Adrenal gland (tissue), 12 donors: ENCODE data around the gene HIPK1. TPM values are rescaled to one million over a fixed set of nuclear protein-coding genes. Genes with fewer than 3 reads are reported as not detected.

Source experiments
- DNase-seq, 7 donors: peaks; one replicate each; pipeline ENCODE4 v3.0.0-alpha.2; 2019 to 2020
- H3K27ac ChIP-seq, 5 donors: fragments of 200-600 bp; sonication (generic) in 4 of 5; 1 replicate in 3 of 5; 2 replicates in 2 of 5; pipeline versions ENCODE4 v1.5.1 to v1.8.0; 2016 to 2020; ENCODE audit warnings: mild to moderate bottlenecking in 1 of 5
- H3K27me3 ChIP-seq: fragments of 200-600 bp; 2 replicates; pipeline ENCODE4 v1.8.0; 2021
- H3K36me3 ChIP-seq, 2 donors: fragments of 200-600 bp; replicated peaks in 1 of 2; 1 replicate in 1 of 2; 2 replicates in 1 of 2; pipeline versions ENCODE4 v1.5.1 to v1.8.0; 2018 to 2022
- H3K4me1 ChIP-seq, 2 donors: fragments of 200-600 bp; replicated peaks in 1 of 2; 1 replicate in 1 of 2; 2 replicates in 1 of 2; pipeline versions ENCODE4 v1.5.1 to v1.8.0; 2018 to 2021
- H3K4me3 ChIP-seq, 4 donors: fragments of 200-600 bp; sonication (generic) in 3 of 4; one replicate each; pipeline ENCODE4 v1.5.1; 2016 to 2018
- H3K9me3 ChIP-seq, 3 donors: fragments of 200-600 bp; sonication (generic) in 1 of 3; replicated peaks in 1 of 3; 1 replicate in 2 of 3; 2 replicates in 1 of 3; pipeline versions ENCODE4 v1.5.1 to v1.8.0; 2016 to 2021
- POLR2A ChIP-seq, 2 donors: fragments of 450-650 bp; IDR thresholded peaks; one replicate each; pipeline ENCODE4 v1.6.1; 2017; ENCODE audit warnings: antibody characterized with exemption in 2 of 2, mild to moderate bottlenecking in 2 of 2, moderate library complexity in 1 of 2
- WGBS, 4 donors: extraction: QIAGEN DNeasy Blood & Tissue Kit in 2 of 4; methylation state at CpG; one replicate each; pipeline versions ENCODE4 v1.1.5 to v1.1.7; 2013 to 2017; 5-methylcytosine and 5-hydroxymethylcytosine counted together
- intact Hi-C, 2 donors: fragments of 100-400 bp; cut with DNase I; formaldehyde crosslinking; loops; one replicate each; pipeline versions ENCODE4 v1.14.1 to v1.15.0; 2022 to 2023
- polyA plus RNA-seq, 3 donors: library from polyadenylated mRNA; stranded (reverse); fragments of 200-250 nt in 2 of 3; fragments of 350-450 nt in 1 of 3; fragmentation: Illumina TruSeq in 1 of 3; extraction: RNeasy Lipid Tissue Mini Kit (QIAGEN cat#74804) in 1 of 3; gene quantifications; one replicate each; pipeline ENCODE4 v1.2.3, GENCODE V29; 2013 to 2014
- total RNA-seq, 9 donors: library from RNA; depleted of rRNA in 4 of 9; stranded (reverse); fragments of >200 nt in 4 of 9; fragments of 120-200 nt in 1 of 9; fragmentation: NEBNext Ultra II Directional in 1 of 9; extraction: Animal tissue kit (Norgen Biotek cat#: 25700) in 1 of 9; gene quantifications; one replicate each; pipeline versions ENCODE4 v1.1.0 to v1.2.4, GENCODE V29; 2013 to 2023
- TF ChIP-seq, protein P1 (sequence below), 6 experiments: fragments of 450-650 bp in 4 of 6; fragments of 200-600 bp in 2 of 6; sonication (generic) in 1 of 6; IDR thresholded peaks; 1 replicate in 5 of 6; 2 replicates in 1 of 6; pipeline versions ENCODE4 v1.5.1 to v1.8.0; 2016 to 2021; ENCODE audit warnings: antibody characterized with exemption in 6 of 6, mild to moderate bottlenecking in 2 of 6, moderate library complexity in 1 of 6
- donor health status: healthy with polysubstance abuse.
- donor health status: Bipolar disorder and iron deficiency.
- donor health status: DM: yes; HTN: yes; CAD: no.
- donor health status: DM: no; HTN: no; CAD: no.
- donor health status: DM: no; HTN: no; CAD: no.
- donor health status: DM: yes; HTN: yes; CAD: no.

The HIPK1 gene
- total and polyA plus RNA-seq, 12 donors, result 13.0 to 102 (median 64.7) TPM

DNA sequence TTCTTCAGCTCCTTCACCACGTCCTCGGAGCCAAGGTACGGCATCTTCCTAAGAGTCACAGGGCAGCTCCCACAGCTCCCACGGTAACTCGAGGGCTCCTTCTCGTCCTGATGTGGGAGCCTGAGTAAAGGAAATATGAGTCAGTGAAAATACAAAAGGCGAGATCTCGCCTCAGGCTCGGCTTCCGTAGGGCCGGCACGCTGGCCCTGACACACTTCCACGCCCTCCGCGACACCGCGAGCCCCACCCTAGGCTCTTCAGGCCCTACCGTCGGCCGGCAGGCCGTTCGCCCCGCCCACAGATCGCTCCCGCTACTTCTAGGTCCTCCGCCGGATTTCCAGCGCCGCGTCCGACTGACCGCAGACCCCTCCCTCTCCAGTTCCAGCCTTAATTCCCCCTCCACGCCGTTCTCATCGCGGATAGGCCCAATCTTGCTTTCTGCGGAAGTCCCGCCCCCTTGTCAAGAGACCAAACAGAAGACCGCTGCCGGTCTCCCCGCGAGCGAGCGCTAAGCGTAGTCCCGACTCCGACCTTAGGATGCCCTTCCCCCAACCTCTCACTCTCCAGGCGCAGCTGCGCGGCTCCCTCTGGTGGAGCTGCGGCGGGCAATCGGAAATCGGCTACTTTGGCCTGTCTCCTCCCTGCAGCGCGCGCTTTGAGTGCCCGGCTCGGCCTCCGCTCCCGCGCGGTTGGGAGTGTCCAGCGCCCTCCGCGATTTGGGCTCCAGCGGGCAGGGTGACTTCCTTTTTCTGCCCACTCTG, 24.3 kb upstream of the HIPK1 start, which contains the start of the genes AP4B1 and DCLRE1B:
TSS of gene AP4B1 (minus strand) at position 126 of the 761 bp plus-strand sequence. CDS start at position 44, 82 bp downstream.
TSS of gene DCLRE1B (plus strand) at position 653 of the 761 bp plus-strand sequence. CDS start 261 bp downstream, outside the sequence.
- TF ChIP-seq, protein P1, sequence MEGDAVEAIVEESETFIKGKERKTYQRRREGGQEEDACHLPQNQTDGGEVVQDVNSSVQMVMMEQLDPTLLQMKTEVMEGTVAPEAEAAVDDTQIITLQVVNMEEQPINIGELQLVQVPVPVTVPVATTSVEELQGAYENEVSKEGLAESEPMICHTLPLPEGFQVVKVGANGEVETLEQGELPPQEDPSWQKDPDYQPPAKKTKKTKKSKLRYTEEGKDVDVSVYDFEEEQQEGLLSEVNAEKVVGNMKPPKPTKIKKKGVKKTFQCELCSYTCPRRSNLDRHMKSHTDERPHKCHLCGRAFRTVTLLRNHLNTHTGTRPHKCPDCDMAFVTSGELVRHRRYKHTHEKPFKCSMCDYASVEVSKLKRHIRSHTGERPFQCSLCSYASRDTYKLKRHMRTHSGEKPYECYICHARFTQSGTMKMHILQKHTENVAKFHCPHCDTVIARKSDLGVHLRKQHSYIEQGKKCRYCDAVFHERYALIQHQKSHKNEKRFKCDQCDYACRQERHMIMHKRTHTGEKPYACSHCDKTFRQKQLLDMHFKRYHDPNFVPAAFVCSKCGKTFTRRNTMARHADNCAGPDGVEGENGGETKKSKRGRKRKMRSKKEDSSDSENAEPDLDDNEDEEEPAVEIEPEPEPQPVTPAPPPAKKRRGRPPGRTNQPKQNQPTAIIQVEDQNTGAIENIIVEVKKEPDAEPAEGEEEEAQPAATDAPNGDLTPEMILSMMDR (IDR thresholded peaks at IDR 0.05), result peak; percentile 43 to 90 (median 83)
- TF ChIP-seq POLR2A (IDR thresholded peaks at IDR 0.05), result peak; percentile 50 to 74
- H3K27ac ChIP-seq, result peak within 1 kb of the TSS; percentile 37 to 96 (median 88)
- DNase-seq, result peak; percentile 98 to 100 (median 99)
- H3K4me1 ChIP-seq, result peaks cover 5 to 23% of the 10 kb centered on the region in 2 donors
- no peaks in the 10 kb centered on the region for H3K9me3 ChIP-seq
- peaks cover 0 to 36% of the 10 kb centered on the region in 2 donors for H3K36me3 ChIP-seq
- intact Hi-C loops, result loop anchor here in 1 of 2 donors (5.0 kb wide), 1 partner anchor 68 kb away; no protein-coding TSS in a partner anchor
- WGBS, 4 donors, result 0 to 1% (median 0%) methylated on average over 13 to 67 of the region's 67 CpGs
- peak within 1 kb of the TSS; percentile 57 to 92 (median 68) for H3K4me3 ChIP-seq
- H3K27me3 ChIP-seq, result no peaks in the 10 kb centered on the region

DNA sequence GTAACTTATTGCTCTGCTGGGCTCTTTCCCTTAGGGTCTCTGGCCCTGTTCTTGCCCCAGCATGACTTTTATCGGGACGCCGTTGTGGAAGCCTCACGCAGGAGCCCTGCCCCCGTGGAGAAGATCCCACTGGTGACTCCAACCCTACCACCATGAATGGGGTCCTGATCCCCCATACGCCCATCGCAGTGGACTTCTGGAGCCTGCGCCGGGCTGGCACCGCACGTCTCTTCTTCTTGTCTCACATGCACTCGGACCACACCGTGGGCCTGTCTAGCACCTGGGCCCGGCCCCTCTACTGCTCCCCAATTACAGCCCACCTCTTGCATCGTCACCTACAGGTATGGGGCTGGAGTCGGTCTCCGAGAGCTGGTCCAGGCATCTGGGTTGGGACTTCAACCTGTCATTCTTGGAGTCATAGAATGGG, 23.7 kb upstream of the HIPK1 start:
- peak overlapping the region; percentile 57 to 77 (median 68) for H3K4me3 ChIP-seq
- 0 to 2% (median 1%) methylated on average over 10 to 17 of the region's 17 CpGs for WGBS, 4 donors
- H3K9me3 ChIP-seq, result no peaks in the 10 kb centered on the region
- peaks cover 5 to 23% of the 10 kb centered on the region in 2 donors for H3K4me1 ChIP-seq
- TF ChIP-seq, protein P1 (IDR thresholded peaks at IDR 0.05), result peak in 1 of 6 experiments; percentile 8
- TF ChIP-seq POLR2A (IDR thresholded peaks at IDR 0.05), result no peak
- H3K27me3 ChIP-seq, result no peaks in the 10 kb centered on the region
- intact Hi-C loops, result loop anchor here in 1 of 2 donors (5.0 kb wide), 1 partner anchor 68 kb away; no protein-coding TSS in a partner anchor
- H3K36me3 ChIP-seq, result peaks cover 0 to 35% of the 10 kb centered on the region in 2 donors
- no peak for DNase-seq
- H3K27ac ChIP-seq, result peak overlapping the region in 4 of 5 donors; percentile 74 to 96 (median 90)

DNA sequence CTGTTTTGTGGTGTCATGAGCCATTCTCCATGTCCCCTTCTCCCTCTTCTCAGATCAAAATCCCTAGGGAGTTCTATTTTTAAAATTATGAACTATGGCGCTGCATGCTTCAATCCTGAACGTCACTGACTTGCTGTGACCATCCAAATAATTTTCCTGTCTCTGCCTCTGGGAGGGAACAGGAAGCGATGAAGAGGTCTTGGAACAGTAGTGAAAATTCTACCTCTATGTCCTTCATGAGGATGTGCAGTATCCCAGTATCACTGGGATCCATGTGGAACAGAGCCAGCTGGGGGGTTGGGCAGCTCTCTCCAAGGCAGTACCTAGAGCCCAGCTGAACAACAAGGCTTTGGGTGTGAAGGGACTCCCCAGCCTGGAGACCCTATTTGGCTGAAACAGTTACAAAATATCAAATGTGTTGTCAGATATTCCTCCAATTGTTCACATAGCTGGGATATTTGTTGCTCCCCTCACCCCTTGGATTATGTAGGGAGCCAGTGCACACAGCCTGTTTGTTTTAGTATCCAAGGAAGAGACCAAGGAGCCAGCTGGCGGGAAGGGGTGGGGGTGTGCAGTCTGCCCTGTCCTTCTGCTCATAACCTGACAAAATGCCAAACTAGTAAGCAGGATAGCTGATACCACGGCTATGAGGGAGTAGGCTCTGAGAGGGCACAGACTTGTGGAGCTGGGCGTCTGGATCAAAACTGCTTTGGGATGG, 16.4 kb upstream of the HIPK1 start:
- peaks cover 0 to 39% of the 10 kb centered on the region in 2 donors for H3K36me3 ChIP-seq
- peak overlapping the region in 2 of 5 donors; percentile 29 to 55 for H3K27ac ChIP-seq
- H3K9me3 ChIP-seq, result no peaks in the 10 kb centered on the region
- H3K27me3 ChIP-seq, result no peaks in the 10 kb centered on the region
- TF ChIP-seq, protein P1 (IDR thresholded peaks at IDR 0.05), result no peak
- TF ChIP-seq POLR2A (IDR thresholded peaks at IDR 0.05), result no peak
- DNase-seq, result peak in 6 of 7 donors; percentile 25 to 62 (median 32)
- WGBS, 4 donors, result 49 to 67% (median 58%) methylated on average over 6 of the region's 6 CpGs
- H3K4me1 ChIP-seq, result no peaks in the 10 kb centered on the region
- H3K4me3 ChIP-seq, result no peak overlapping the region
- intact Hi-C loops, result loop anchor here in 1 of 2 donors (10.0 kb wide), 1 partner anchor 88 kb away; no protein-coding TSS in a partner anchor

DNA sequence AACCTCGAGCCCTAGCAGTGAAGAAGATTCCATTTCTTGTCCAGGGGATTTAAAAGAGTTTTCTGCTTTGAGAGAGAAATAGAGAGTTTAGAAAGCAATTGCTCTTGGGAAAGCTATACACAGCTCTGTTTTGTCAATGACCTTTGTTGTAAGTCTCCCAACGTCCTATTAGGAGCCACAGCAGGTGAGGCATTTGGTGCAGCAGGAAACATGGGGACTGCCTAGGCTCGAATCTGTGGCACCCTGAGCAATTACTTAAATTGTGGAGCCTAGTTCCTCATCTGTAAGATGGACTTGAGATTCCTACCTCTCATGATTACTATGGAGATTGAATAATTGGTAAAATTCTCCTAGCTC, 15.8 kb upstream of the HIPK1 start:
- TF ChIP-seq POLR2A (IDR thresholded peaks at IDR 0.05), result no peak
- TF ChIP-seq, protein P1 (IDR thresholded peaks at IDR 0.05), result no peak

More for the DNA sequence above, 15.8 kb upstream of the HIPK1 start:
- no peak for DNase-seq
- H3K36me3 ChIP-seq, result peaks cover 0 to 34% of the 10 kb centered on the region in 2 donors
- WGBS, 4 donors, result 41 to 59% (median 50%) methylated on average over 3 of the region's 3 CpGs
- H3K27ac ChIP-seq, result peak overlapping the region in 2 of 5 donors; percentile 29 to 55
- no peaks in the 10 kb centered on the region for H3K27me3 ChIP-seq
- no peaks in the 10 kb centered on the region for H3K9me3 ChIP-seq
- no peaks in the 10 kb centered on the region for H3K4me1 ChIP-seq
- intact Hi-C loops, result loop anchor here in 1 of 2 donors (10.0 kb wide), 1 partner anchor 88 kb away; no protein-coding TSS in a partner anchor
- no peak overlapping the region for H3K4me3 ChIP-seq
